ENCODE results near the gene HOXD10.

GRCh38 chr2:176100547-176101140 lies 15.9 kb upstream of the HOXD10 start:
- TF ChIP-seq, protein P1, sequence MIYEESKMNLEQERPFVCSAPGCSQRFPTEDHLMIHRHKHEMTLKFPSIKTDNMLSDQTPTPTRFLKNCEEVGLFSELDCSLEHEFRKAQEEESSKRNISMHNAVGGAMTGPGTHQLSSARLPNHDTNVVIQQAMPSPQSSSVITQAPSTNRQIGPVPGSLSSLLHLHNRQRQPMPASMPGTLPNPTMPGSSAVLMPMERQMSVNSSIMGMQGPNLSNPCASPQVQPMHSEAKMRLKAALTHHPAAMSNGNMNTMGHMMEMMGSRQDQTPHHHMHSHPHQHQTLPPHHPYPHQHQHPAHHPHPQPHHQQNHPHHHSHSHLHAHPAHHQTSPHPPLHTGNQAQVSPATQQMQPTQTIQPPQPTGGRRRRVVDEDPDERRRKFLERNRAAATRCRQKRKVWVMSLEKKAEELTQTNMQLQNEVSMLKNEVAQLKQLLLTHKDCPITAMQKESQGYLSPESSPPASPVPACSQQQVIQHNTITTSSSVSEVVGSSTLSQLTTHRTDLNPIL (CRISPR knock-in tag; IDR thresholded peaks at IDR 0.05; ENCODE audit: low read depth): no peak
- no peak for TF ChIP-seq POU6F1 (CRISPR knock-in tag; IDR thresholded peaks at IDR 0.05; ENCODE audit: borderline replicate concordance, low read depth)
- no peak for TF ChIP-seq CSDC2 (CRISPR knock-in tag; IDR thresholded peaks at IDR 0.05)
- TF ChIP-seq TCF4 (CRISPR knock-in tag; IDR thresholded peaks at IDR 0.05; ENCODE audit: borderline replicate concordance): no peak
- no peak for TF ChIP-seq RARB (CRISPR knock-in tag; IDR thresholded peaks at IDR 0.05)
- no peak for TF ChIP-seq ISL1 (CRISPR knock-in tag; IDR thresholded peaks at IDR 0.05)
